ENCODE measurements around the gene SLC9C2.

GRCh38 chr1:173495609-173496267 is 107.1 kb downstream of the SLC9C2 start:
- TF ChIP-seq CTCF (IDR thresholded peaks at IDR 0.05; ENCODE audit: poor library complexity, severe bottlenecking) (no peak), EZH2 (IDR thresholded peaks at IDR 0.05; ENCODE audit: borderline replicate concordance, insufficient read depth, low read length, poor library complexity, severe bottlenecking) (no peak), SMC3 (conservative IDR thresholded peaks at IDR 0.05; ENCODE audit: poor library complexity) (no peak), POLR2AphosphoS5 (IDR thresholded peaks at IDR 0.05) (no peak), TAF1 (IDR thresholded peaks at IDR 0.05; ENCODE audit: low read depth) (no peak)

Measured in neural cell (in vitro differentiated cells).